HG03342 (cell line): ENCODE data around the gene PDHX.
A peak's percentile ranks its signal among the peaks of the same experiment; 100 is the strongest.
"Not testable (repeated sequence)": the region's sequence is repeated elsewhere in the genome, so short reads cannot be mapped to it uniquely, and the experiment has no call there.

Experiments
- ATAC-seq: cut with Tn5 transposase; IDR thresholded peaks from one replicate; pipeline ENCODE4 v1.9.1; 2021; ENCODE audit warnings: mild to moderate bottlenecking, moderate library complexity; ENCODE audit not compliant: unreplicated experiment

The PDHX gene

GRCh38 chr11:34910817-34911216 lies 5.6 kb upstream of the PDHX start:
- ATAC-seq = peak; percentile 55

- no peak for ATAC-seq
Measured at GRCh38 chr11:34911676-34912075, 4.7 kb upstream of the PDHX start.

- ATAC-seq = not testable (repeated sequence)
Measured at GRCh38 chr11:34913556-34913955, 2.9 kb upstream of the PDHX start.

GRCh38 chr11:34915136-34916014 lies 1.0 kb upstream of the PDHX start:
- no peak for ATAC-seq

GRCh38 chr11:34916843-34917770 lies 689 bp downstream of the PDHX start:
- ATAC-seq = no peak

GRCh38 chr11:34921156-34921555 lies 4.7 kb downstream of the PDHX start:
- no peak for ATAC-seq

GRCh38 chr11:34924714-34925113 lies 8.3 kb downstream of the PDHX start:
- no peak for ATAC-seq

- ATAC-seq = no peak
Measured at GRCh38 chr11:34926101-34926830, 9.8 kb downstream of the PDHX start.

- no peak for ATAC-seq
Measured at GRCh38 chr11:34926831-34927132, 10.4 kb downstream of the PDHX start.

GRCh38 chr11:34928268-34928959 lies 12.0 kb downstream of the PDHX start:
- ATAC-seq = no peak

GRCh38 chr11:34928960-34929680 lies 12.7 kb downstream of the PDHX start:
- no peak for ATAC-seq

GRCh38 chr11:34929794-34930763 lies 13.7 kb downstream of the PDHX start:
- ATAC-seq = no peak

GRCh38 chr11:34936945-34937629 lies 20.7 kb downstream of the PDHX start:
- ATAC-seq = no peak

- ATAC-seq = no peak
Measured at GRCh38 chr11:34938611-34939010, 22.2 kb downstream of the PDHX start.

GRCh38 chr11:34940026-34940677 lies 23.7 kb downstream of the PDHX start:
- ATAC-seq = no peak

GRCh38 chr11:34941688-34942087 lies 25.3 kb downstream of the PDHX start:
- ATAC-seq = no peak

GRCh38 chr11:34944692-34945091 lies 28.3 kb downstream of the PDHX start:
- no peak for ATAC-seq

GRCh38 chr11:34948696-34949095 lies 32.3 kb downstream of the PDHX start:
- no peak for ATAC-seq
